Natural killer cell treated with Interleukin-12 subunit alpha and Interleukin-12 subunit beta and Interleukin-15 and Interleukin-18, amount 100 ng/mL, for 72 hours (primary cell): Measurements from ENCODE around the gene EIF4G1. TPM values are rescaled to one million over a fixed set of nuclear protein-coding genes. Genes with fewer than 3 reads are reported as not detected.

ENCODE experiments used
- ATAC-seq, 2 donors: fragments of 150-1000 bp; cut with Tn5 transposase in 1 of 2; sonication (Bioruptor Pico), chemical (Tn5 transposase) in 1 of 2; 2 replicates each; pipeline ENCODE4 v1.10.0; 2021
- DNase-seq: peaks from one replicate; pipeline ENCODE4 v3.0.0; 2022; ENCODE audit warnings: low spot score
- H3K27ac Mint-ChIP-seq, 2 donors: 1 replicate in 1 of 2; 2 replicates in 1 of 2; pipeline ENCODE4 v1.8.0; 2022; ENCODE audit warnings: mixed read lengths in 2 of 2, mild to moderate bottlenecking in 1 of 2, moderate library complexity in 1 of 2
- H3K27me3 Mint-ChIP-seq, 2 donors: 1 replicate in 1 of 2; 2 replicates in 1 of 2; pipeline ENCODE4 v1.8.0; 2022; ENCODE audit warnings: mixed read lengths in 2 of 2
- H3K36me3 Mint-ChIP-seq: one replicate; pipeline ENCODE4 v1.8.0; 2022; ENCODE audit warnings: mixed read lengths
- H3K4me1 Mint-ChIP-seq, 2 donors: 1 replicate in 1 of 2; 2 replicates in 1 of 2; pipeline ENCODE4 v1.8.0; 2022; ENCODE audit warnings: low read depth in 2 of 2, mixed read lengths in 2 of 2, mild to moderate bottlenecking in 1 of 2
- H3K4me3 Mint-ChIP-seq: one replicate; pipeline ENCODE4 v1.8.0; 2022; ENCODE audit warnings: mixed read lengths
- H3K9me3 Mint-ChIP-seq: 2 replicates; pipeline ENCODE4 v1.8.0; 2022; ENCODE audit warnings: mixed read lengths
- total RNA-seq, 2 donors: library from RNA; stranded (reverse); gene quantifications; one replicate each; pipeline ENCODE4 v1.2.3, GENCODE V29; 2022

Gene EIF4G1
- total RNA-seq, 2 donors from 2014 or later: 535 to 855 TPM

DNA sequence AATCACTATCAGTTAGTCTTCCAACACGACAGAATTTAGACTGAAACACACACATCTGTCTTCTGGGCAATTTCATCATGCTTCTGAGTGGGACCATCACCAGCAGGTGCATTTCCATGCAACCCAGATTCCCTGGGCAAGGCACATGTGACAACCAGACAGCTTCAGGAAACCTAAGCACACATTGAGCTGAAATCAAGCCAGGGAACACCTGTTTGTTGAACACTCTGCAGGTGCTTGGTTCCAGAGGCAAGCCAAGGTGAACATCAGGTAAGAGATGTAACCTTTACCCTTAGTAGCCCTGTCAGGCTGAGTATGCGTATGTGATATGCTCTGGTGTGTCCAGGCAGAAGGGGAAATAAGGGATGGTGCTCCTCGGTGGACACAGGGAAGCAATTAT is 18.6 kb upstream of the EIF4G1 start:
- peaks cover 0 to 2% of the 10 kb centered on the region in 2 donors for H3K27me3 Mint-ChIP-seq
- H3K4me1 Mint-ChIP-seq: peaks cover 17 to 18% of the 10 kb centered on the region in 2 donors
- H3K4me3 Mint-ChIP-seq: no peak overlapping the region
- H3K27ac Mint-ChIP-seq: no peak overlapping the region
- ATAC-seq (no peak), DNase-seq (no peak)
- no peaks in the 10 kb centered on the region for H3K36me3 Mint-ChIP-seq
- no peaks in the 10 kb centered on the region for H3K9me3 Mint-ChIP-seq

- DNase-seq (no peak), ATAC-seq (no peak)
- Mint-ChIP-seq H3K36me3 (peaks cover 3% of the 10 kb centered on the region), H3K4me3 (peak overlapping the region; percentile 39), H3K27ac (no peak overlapping the region), H3K27me3 (peaks cover 0 to 2% of the 10 kb centered on the region in 2 donors), H3K4me1 (peaks cover 20 to 23% of the 10 kb centered on the region in 2 donors), H3K9me3 (no peaks in the 10 kb centered on the region)
Measured at GRCh38 chr3:184296616-184297015, 17.8 kb upstream of the EIF4G1 start.

DNA sequence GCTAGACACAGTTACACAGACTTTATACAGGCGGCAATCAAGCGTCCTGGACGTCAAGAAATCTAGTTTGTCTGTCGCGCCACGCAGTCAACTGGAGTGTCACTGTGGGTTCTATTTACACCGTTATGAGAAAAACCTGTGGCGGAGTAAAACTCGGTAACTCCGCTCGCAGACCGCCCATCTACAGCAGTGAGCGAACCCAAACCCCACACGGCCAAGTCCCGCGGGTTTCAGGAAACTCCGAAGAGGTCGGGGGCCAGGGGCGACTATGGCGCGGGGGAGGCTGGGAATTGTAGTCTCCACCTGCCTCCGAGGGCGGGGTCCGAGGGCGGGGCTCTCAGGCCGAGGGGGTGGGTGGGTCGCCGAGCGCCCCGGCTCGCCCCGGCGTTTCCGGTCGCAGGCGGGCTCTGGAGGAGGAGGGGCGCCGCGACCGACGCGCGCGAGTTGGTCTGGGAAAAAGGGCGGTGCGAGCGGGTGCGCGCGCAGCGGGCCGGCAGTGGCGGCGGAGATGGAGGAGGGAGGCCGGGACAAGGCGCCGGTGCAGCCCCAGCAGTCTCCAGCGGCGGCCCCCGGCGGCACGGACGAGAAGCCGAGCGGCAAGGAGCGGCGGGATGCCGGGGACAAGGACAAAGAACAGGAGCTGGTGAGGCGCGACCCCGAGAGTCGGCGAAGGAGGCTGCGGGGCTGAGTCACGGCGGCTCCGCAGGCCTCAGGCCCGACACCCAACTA is 15.5 kb upstream of the EIF4G1 start, which contains the start of gene PSMD2:
TSS of gene PSMD2 (plus strand) at position 483 of the 729 bp plus-strand sequence. CDS start at position 509, 26 bp downstream.
- Mint-ChIP-seq H3K27me3 (peaks cover 0 to under 1% of the 10 kb centered on the region in 2 donors), H3K9me3 (no peaks in the 10 kb centered on the region), H3K36me3 (peaks cover 19% of the 10 kb centered on the region), H3K4me3 (peak within 1 kb of the TSS; percentile 96), H3K27ac (peak within 1 kb of the TSS; percentile 61 to 94), H3K4me1 (peaks cover 26 to 27% of the 10 kb centered on the region in 2 donors)
- ATAC-seq: peak; percentile 98 to 99
- DNase-seq: peak; percentile 98

GRCh38 chr3:184299488-184300377 is 14.7 kb upstream of the EIF4G1 start:
- Mint-ChIP-seq H3K4me1 (peaks cover 26 to 29% of the 10 kb centered on the region in 2 donors), H3K36me3 (peaks cover 24% of the 10 kb centered on the region)
- ATAC-seq: no peak

DNA sequence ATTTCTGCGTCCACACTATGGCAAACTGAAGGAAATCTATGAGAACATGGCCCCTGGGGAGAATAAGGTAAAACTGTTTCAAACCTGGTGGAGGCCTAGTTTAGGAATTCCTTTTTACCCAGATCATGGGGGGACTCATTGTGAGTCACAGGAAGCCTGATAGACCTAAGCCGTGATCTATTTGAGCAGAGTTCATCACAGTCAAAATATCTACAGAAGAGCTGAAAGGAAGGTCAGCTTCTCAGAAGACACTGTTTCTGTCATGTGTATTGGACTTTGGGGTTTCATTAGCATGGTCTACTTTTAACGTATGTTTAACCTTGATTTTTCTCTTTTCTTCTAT is 14.1 kb upstream of the EIF4G1 start:
- Mint-ChIP-seq H3K9me3 (no peaks in the 10 kb centered on the region), H3K4me3 (peak overlapping the region; percentile 96), H3K36me3 (peaks cover 24% of the 10 kb centered on the region), H3K27ac (peak overlapping the region; percentile 61 to 94), H3K27me3 (no peaks in the 10 kb centered on the region), H3K4me1 (peaks cover 26 to 29% of the 10 kb centered on the region in 2 donors)
- ATAC-seq (no peak), DNase-seq (no peak)

More at GRCh38 chr3:184299488-184300377, 14.7 kb upstream of the EIF4G1 start:
- Mint-ChIP-seq H3K27ac (peak overlapping the region; percentile 61 to 94), H3K27me3 (no peaks in the 10 kb centered on the region), H3K9me3 (no peaks in the 10 kb centered on the region), H3K4me3 (peak overlapping the region; percentile 96)
- no peak for DNase-seq

GRCh38 chr3:184305577-184305976 is 8.8 kb upstream of the EIF4G1 start:
- ATAC-seq: no peak
- Mint-ChIP-seq H3K4me3 (no peak overlapping the region), H3K36me3 (peaks cover 51% of the 10 kb centered on the region), H3K9me3 (no peaks in the 10 kb centered on the region), H3K27me3 (no peaks in the 10 kb centered on the region), H3K27ac (no peak overlapping the region), H3K4me1 (peaks cover 10 to 15% of the 10 kb centered on the region in 2 donors)
- no peak for DNase-seq

DNA sequence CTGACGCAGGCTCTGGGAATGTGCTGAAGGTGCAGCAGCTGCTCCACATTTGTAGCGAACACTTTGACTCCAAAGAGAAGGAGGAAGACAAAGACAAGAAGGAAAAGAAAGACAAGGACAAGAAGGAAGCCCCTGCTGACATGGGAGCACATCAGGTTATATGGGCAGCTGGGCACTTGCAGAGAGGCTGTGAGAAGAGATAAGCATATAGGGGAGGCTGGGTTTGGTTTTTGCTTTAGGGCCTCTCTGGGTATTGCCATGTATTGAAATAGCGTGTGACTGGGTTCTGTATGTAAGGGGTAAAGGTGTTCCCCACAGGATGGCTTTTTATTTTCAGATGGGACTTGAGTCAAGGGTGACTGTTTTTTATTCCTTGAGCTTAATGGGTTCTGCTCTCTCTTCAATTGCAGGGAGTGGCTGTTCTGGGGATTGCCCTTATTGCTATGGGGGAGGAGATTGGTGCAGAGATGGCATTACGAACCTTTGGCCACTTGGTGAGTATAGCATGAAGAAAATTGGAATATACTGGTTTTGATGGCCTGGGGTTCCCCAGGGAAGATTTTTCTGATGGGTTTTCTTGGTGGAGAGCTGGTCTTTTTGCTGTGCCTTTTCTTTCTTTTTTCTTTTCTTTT is 7.9 kb upstream of the EIF4G1 start:
- H3K36me3 Mint-ChIP-seq: peaks cover 50% of the 10 kb centered on the region
- no peaks in the 10 kb centered on the region for H3K9me3 Mint-ChIP-seq
- H3K4me3 Mint-ChIP-seq: no peak overlapping the region
- H3K4me1 Mint-ChIP-seq: peaks cover 4 to 10% of the 10 kb centered on the region in 2 donors
- no peak for ATAC-seq
- H3K27ac Mint-ChIP-seq: no peak overlapping the region
- H3K27me3 Mint-ChIP-seq: no peaks in the 10 kb centered on the region
- no peak for DNase-seq

DNA sequence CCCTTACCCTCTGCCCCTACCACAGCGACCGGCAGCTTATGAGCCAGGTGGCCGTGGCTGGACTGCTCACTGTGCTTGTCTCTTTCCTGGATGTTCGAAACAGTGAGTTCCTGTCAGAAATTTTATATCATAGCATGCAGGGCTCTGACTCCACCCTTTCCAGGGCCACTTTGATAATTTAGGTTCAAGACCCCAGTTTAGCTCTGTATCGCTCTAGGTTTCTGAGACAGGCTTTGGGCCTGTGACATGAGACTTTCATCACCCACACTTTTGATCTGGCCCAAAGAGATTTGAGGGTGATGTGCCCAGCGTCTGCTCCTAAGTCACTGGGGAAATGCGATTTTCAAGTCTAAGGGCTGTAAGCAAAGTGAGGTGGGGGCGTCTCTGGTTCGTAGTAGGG is 6.5 kb upstream of the EIF4G1 start:
- ATAC-seq (no peak), DNase-seq (no peak)
- Mint-ChIP-seq H3K27me3 (no peaks in the 10 kb centered on the region), H3K4me3 (no peak overlapping the region), H3K36me3 (peaks cover 40% of the 10 kb centered on the region), H3K4me1 (peaks cover 0 to 2% of the 10 kb centered on the region in 2 donors), H3K27ac (no peak overlapping the region), H3K9me3 (no peaks in the 10 kb centered on the region)

- H3K27ac Mint-ChIP-seq: no peak overlapping the region
- DNase-seq (no peak), ATAC-seq (no peak)
- peaks cover 34% of the 10 kb centered on the region for H3K36me3 Mint-ChIP-seq
- no peak overlapping the region for H3K4me3 Mint-ChIP-seq
- H3K9me3 Mint-ChIP-seq: no peaks in the 10 kb centered on the region
- H3K4me1 Mint-ChIP-seq: peaks cover 0 to 2% of the 10 kb centered on the region in 2 donors
- H3K27me3 Mint-ChIP-seq: no peaks in the 10 kb centered on the region
Measured at GRCh38 chr3:184308744-184309143, 5.7 kb upstream of the EIF4G1 start.

DNA sequence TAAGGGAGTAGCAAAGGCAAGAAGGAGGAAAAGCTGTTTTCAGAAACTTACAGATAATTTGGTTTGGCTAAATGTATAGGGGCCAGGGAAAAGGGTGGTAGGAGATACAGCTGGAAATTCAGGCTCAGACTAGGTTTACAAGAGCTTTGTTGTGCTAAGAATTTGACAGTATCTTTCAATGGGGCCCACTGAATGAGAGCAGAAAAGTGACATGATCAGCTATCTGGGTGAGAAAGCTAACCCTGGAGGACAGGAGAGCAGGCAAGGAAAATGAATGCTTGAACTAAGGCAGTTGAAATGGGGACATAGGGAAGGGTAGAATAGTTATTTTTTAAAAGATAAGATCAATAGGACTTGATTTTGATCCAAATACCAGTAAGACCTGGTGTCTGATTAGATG is 2.8 kb upstream of the EIF4G1 start:
- no peaks in the 10 kb centered on the region for H3K27me3 Mint-ChIP-seq
- H3K36me3 Mint-ChIP-seq: peaks cover 23% of the 10 kb centered on the region
- DNase-seq (no peak), ATAC-seq (no peak)
- no peak overlapping the region for H3K27ac Mint-ChIP-seq
- H3K4me3 Mint-ChIP-seq: no peak overlapping the region
- H3K9me3 Mint-ChIP-seq: no peaks in the 10 kb centered on the region
- peaks cover 5 to 8% of the 10 kb centered on the region in 2 donors for H3K4me1 Mint-ChIP-seq

- Mint-ChIP-seq H3K9me3 (no peaks in the 10 kb centered on the region), H3K4me3 (peak overlapping the region; percentile 93), H3K27ac (peak overlapping the region; percentile 71), H3K27me3 (no peaks in the 10 kb centered on the region), H3K4me1 (peaks cover 28 to 30% of the 10 kb centered on the region in 2 donors), H3K36me3 (peaks cover 15% of the 10 kb centered on the region)
- DNase-seq (peak; percentile 83), ATAC-seq (peak; percentile 77 to 80)
Measured at GRCh38 chr3:184314700-184315542, 515 bp downstream of the EIF4G1 start.

DNA sequence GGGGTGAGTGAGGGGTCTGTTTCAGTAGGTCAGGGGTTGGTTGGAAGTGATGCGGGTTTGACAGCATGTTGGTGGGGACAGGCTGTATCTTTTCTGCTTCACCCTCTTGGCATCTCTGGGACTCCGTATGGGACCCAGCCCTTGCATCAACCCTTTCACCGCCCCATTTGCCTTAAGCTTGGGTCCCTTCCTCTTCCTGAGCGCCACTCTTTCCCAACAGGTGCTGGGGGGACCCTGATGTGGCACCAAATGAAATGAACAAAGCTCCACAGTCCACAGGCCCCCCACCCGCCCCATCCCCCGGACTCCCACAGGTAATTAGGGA is 1.1 kb downstream of the EIF4G1 start:
- H3K4me3 Mint-ChIP-seq: peak overlapping the region; percentile 93
- H3K27ac Mint-ChIP-seq: peak overlapping the region; percentile 58 to 71
- H3K36me3 Mint-ChIP-seq: peaks cover 15% of the 10 kb centered on the region
- peaks cover 28 to 30% of the 10 kb centered on the region in 2 donors for H3K4me1 Mint-ChIP-seq
- H3K27me3 Mint-ChIP-seq: no peaks in the 10 kb centered on the region
- H3K9me3 Mint-ChIP-seq: no peaks in the 10 kb centered on the region
- ATAC-seq (no peak), DNase-seq (no peak)
